HG03457 (cell line): ENCODE results near the gene SH2D4B.
"Not testable (repeated sequence)": the region's sequence is repeated elsewhere in the genome, so short reads cannot be mapped to it uniquely, and the experiment has no call there.

ENCODE experiments used
- ATAC-seq: cut with Tn5 transposase; IDR thresholded peaks from one replicate; pipeline ENCODE4 v1.9.1; 2021; ENCODE audit warnings: moderate number of reproducible peaks; ENCODE audit not compliant: unreplicated experiment

SH2D4B gene

GRCh38 chr10:80523773-80524172 lies 13.9 kb upstream of the SH2D4B start:
- ATAC-seq, result no peak

- no peak for ATAC-seq
Measured at GRCh38 chr10:80524190-80524909, 13.4 kb upstream of the SH2D4B start.

- ATAC-seq, result no peak
Measured at GRCh38 chr10:80526218-80526617, 11.5 kb upstream of the SH2D4B start.

GRCh38 chr10:80526742-80527141 lies 11.0 kb upstream of the SH2D4B start:
- no peak for ATAC-seq

- no peak for ATAC-seq
Measured at GRCh38 chr10:80528185-80528700, 9.5 kb upstream of the SH2D4B start.

- ATAC-seq, result no peak
Measured at GRCh38 chr10:80528901-80529300, 8.8 kb upstream of the SH2D4B start.

GRCh38 chr10:80529604-80530003 lies 8.1 kb upstream of the SH2D4B start:
- no peak for ATAC-seq

- no peak for ATAC-seq
Measured at GRCh38 chr10:80530251-80530650, 7.5 kb upstream of the SH2D4B start.

GRCh38 chr10:80530816-80531215 lies 6.9 kb upstream of the SH2D4B start:
- no peak for ATAC-seq

GRCh38 chr10:80532571-80532970 lies 5.1 kb upstream of the SH2D4B start:
- ATAC-seq, result no peak

GRCh38 chr10:80534059-80534458 lies 3.6 kb upstream of the SH2D4B start:
- ATAC-seq, result not testable (repeated sequence)

GRCh38 chr10:80534646-80535045 lies 3.1 kb upstream of the SH2D4B start:
- ATAC-seq, result not testable (repeated sequence)

- ATAC-seq, result peak; percentile 81
Measured at GRCh38 chr10:80535671-80536360, 1.9 kb upstream of the SH2D4B start.

GRCh38 chr10:80536361-80536835 lies 1.3 kb upstream of the SH2D4B start:
- no peak for ATAC-seq

- no peak for ATAC-seq
Measured at GRCh38 chr10:80537086-80537735, 491 bp upstream of the SH2D4B start.

- no peak for ATAC-seq
Measured at GRCh38 chr10:80538481-80539185, 931 bp downstream of the SH2D4B start.

GRCh38 chr10:80539421-80540031 lies 1.8 kb downstream of the SH2D4B start:
- no peak for ATAC-seq

- ATAC-seq, result no peak
Measured at GRCh38 chr10:80540136-80540535, 2.4 kb downstream of the SH2D4B start.

- no peak for ATAC-seq
Measured at GRCh38 chr10:80540618-80540980, 2.9 kb downstream of the SH2D4B start.

- peak; percentile 52 for ATAC-seq
Measured at GRCh38 chr10:80540981-80541750, 3.5 kb downstream of the SH2D4B start.
